SH-SY5Y (cell line): ENCODE measurements around the gene CRYGD.

Experiments used
- GATA2 ChIP-seq: IDR thresholded peaks from 2 replicates; pipeline ENCODE4 v1.6.1; 2011; ENCODE audit warnings: mild to moderate bottlenecking, low read depth, low read length
- GATA3 ChIP-seq: IDR thresholded peaks from 2 replicates; pipeline ENCODE4 v1.6.1; 2011; ENCODE audit warnings: low read depth, mild to moderate bottlenecking, low read length, moderate library complexity

DNA sequence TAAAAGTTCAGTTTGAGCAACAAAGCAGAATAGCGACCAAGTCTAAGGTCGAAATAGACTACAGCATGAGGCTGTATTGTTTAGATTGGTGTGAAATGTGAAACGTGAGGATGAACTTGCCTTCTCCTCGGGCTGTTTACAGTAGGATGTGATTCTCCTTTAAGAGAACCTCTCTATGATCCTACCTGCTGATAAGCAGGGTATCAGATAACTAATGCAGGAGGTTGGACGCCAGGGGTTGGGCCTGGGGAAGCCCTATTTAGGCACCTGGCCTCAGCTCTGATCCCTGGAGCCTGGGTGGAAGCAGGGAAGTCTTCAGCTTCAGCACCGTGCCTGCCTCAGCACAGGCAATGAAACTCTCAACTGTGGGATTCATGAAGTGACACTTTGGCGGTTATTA is 11.4 kb downstream of the CRYGD start:
- TF ChIP-seq GATA2 (no peak; the same call in 1 of the 2 replicates), GATA3 (no peak)
